Measurements from ENCODE around the gene MAST1.
A peak's percentile ranks its signal among the peaks of the same experiment; 100 is the strongest.
"Not testable (repeated sequence)": the region's sequence is repeated elsewhere in the genome, so short reads cannot be mapped to it uniquely, and the experiment has no call there.

Gene MAST1

GRCh38 chr19:12838182-12838885 is at the start of gene MAST1:
Gene MAST1 (plus strand): TSS chr19:12838515. CDS start chr19:12838573, 58 bp downstream.
- peak in 1 of 3 donors; percentile 55 for DNase-seq (ENCODE audit: low read depth in 2 of 3, low spot score in 1 of 3)

GRCh38 chr19:12788682-12789097 is 49.6 kb upstream of the MAST1 start:
- peak in 1 of 3 donors; percentile 32 for DNase-seq (ENCODE audit: low read depth in 2 of 3, low spot score in 1 of 3)

- DNase-seq (ENCODE audit: low read depth in 2 of 3, low spot score in 1 of 3) = peak in 1 of 3 donors; percentile 27
Measured at GRCh38 chr19:12789098-12789903, 49.0 kb upstream of the MAST1 start.

- peak; percentile 86 to 97 (median 95) for DNase-seq (ENCODE audit: low read depth in 2 of 3, low spot score in 1 of 3)
Measured at GRCh38 chr19:12789904-12790619, 48.3 kb upstream of the MAST1 start.

GRCh38 chr19:12790628-12791344 is 47.5 kb upstream of the MAST1 start:
- DNase-seq (ENCODE audit: low read depth in 2 of 3, low spot score in 1 of 3) = no peak

GRCh38 chr19:12791345-12792050 is 46.8 kb upstream of the MAST1 start, which contains the start of gene JUNB:
Gene JUNB (plus strand): TSS chr19:12791486. CDS start chr19:12791772, 286 bp downstream.
- peak; percentile 94 to 95 (median 95) for DNase-seq (ENCODE audit: low read depth in 2 of 3, low spot score in 1 of 3)

- peak; percentile 50 to 77 (median 74) for DNase-seq (ENCODE audit: low read depth in 2 of 3, low spot score in 1 of 3)
Measured at GRCh38 chr19:12792051-12792852, 46.1 kb upstream of the MAST1 start.

- DNase-seq (ENCODE audit: low read depth in 2 of 3, low spot score in 1 of 3) = no peak
Measured at GRCh38 chr19:12792853-12793289, 45.4 kb upstream of the MAST1 start.

- DNase-seq (ENCODE audit: low read depth in 2 of 3, low spot score in 1 of 3) = peak; percentile 84 to 90 (median 88)
Measured at GRCh38 chr19:12793290-12794195, 44.8 kb upstream of the MAST1 start.

GRCh38 chr19:12794196-12794941 is 43.9 kb upstream of the MAST1 start:
- DNase-seq (ENCODE audit: low read depth in 2 of 3, low spot score in 1 of 3) = no peak

- no peak for DNase-seq (ENCODE audit: low read depth in 2 of 3, low spot score in 1 of 3)
Measured at GRCh38 chr19:12794971-12795381, 43.3 kb upstream of the MAST1 start.

- DNase-seq (ENCODE audit: low read depth in 2 of 3, low spot score in 1 of 3) = peak in 1 of 3 donors; percentile 76
Measured at GRCh38 chr19:12796146-12797071, 41.9 kb upstream of the MAST1 start.

- no peak for DNase-seq (ENCODE audit: low read depth in 2 of 3, low spot score in 1 of 3)
Measured at GRCh38 chr19:12797141-12797587, 41.2 kb upstream of the MAST1 start.

GRCh38 chr19:12797607-12798006 is 40.7 kb upstream of the MAST1 start:
- DNase-seq (ENCODE audit: low read depth in 2 of 3, low spot score in 1 of 3) = not testable (repeated sequence)

- no peak for DNase-seq (ENCODE audit: low read depth in 2 of 3, low spot score in 1 of 3)
Measured at GRCh38 chr19:12799742-12800465, 38.4 kb upstream of the MAST1 start.

GRCh38 chr19:12800466-12800770 is 37.9 kb upstream of the MAST1 start:
- DNase-seq (ENCODE audit: low read depth in 2 of 3, low spot score in 1 of 3) = no peak

All from stimulated activated CD4-positive, alpha-beta T cell treated with anti-CD3 and anti-CD28 coated beads, Interleukin-12 subunit alpha, Interleukin-12 subunit beta, amount 100 ng/mL, for 48 hours (primary cell).